ENCODE results near the gene ELOVL1. TPM values are rescaled to one million over a fixed set of nuclear protein-coding genes. Genes with fewer than 3 reads are reported as not detected.
"Not testable (repeated sequence)": the region's sequence is repeated elsewhere in the genome, so short reads cannot be mapped to it uniquely, and the experiment has no call there.

The ELOVL1 gene
- total and polyA plus RNA-seq, 8 donors, result 64.9 to 144 (median 80.8) TPM

- Histone ChIP-seq H3K4me1 (no peaks in the 10 kb centered on the region), H3K9me3 (no peaks in the 10 kb centered on the region), H3K36me3 (peaks cover 0 to 67% of the 10 kb centered on the region in 2 donors), H3K27me3 (no peaks in the 10 kb centered on the region), H3K27ac (no peak overlapping the region), H3K4me3 (no peak overlapping the region)
- DNase-seq (no peak), ATAC-seq (no peak)
- TF ChIP-seq, protein P1, sequence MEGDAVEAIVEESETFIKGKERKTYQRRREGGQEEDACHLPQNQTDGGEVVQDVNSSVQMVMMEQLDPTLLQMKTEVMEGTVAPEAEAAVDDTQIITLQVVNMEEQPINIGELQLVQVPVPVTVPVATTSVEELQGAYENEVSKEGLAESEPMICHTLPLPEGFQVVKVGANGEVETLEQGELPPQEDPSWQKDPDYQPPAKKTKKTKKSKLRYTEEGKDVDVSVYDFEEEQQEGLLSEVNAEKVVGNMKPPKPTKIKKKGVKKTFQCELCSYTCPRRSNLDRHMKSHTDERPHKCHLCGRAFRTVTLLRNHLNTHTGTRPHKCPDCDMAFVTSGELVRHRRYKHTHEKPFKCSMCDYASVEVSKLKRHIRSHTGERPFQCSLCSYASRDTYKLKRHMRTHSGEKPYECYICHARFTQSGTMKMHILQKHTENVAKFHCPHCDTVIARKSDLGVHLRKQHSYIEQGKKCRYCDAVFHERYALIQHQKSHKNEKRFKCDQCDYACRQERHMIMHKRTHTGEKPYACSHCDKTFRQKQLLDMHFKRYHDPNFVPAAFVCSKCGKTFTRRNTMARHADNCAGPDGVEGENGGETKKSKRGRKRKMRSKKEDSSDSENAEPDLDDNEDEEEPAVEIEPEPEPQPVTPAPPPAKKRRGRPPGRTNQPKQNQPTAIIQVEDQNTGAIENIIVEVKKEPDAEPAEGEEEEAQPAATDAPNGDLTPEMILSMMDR (IDR thresholded peaks at IDR 0.05), result no peak
- intact Hi-C loops (cut with DNase I), result loop anchor here (10.0 kb wide), 1 partner anchor 176 kb away; no protein-coding TSS in a partner anchor
Measured at GRCh38 chr1:43410571-43410970, 42.8 kb upstream of the ELOVL1 start.

- Histone ChIP-seq H3K27me3 (no peaks in the 10 kb centered on the region), H3K4me3 (no peak overlapping the region), H3K4me1 (no peaks in the 10 kb centered on the region), H3K36me3 (peaks cover 0 to 80% of the 10 kb centered on the region in 2 donors), H3K27ac (no peak overlapping the region), H3K9me3 (no peaks in the 10 kb centered on the region)
- ATAC-seq, result no peak
- intact Hi-C loops (cut with DNase I), result no loop called here
- no peak for DNase-seq
- TF ChIP-seq, protein P1 (IDR thresholded peaks at IDR 0.05), result no peak
Measured at GRCh38 chr1:43405876-43406234, 38.0 kb upstream of the ELOVL1 start.

- ATAC-seq, result no peak
- Histone ChIP-seq H3K4me3 (no peak overlapping the region), H3K4me1 (no peaks in the 10 kb centered on the region), H3K27ac (no peak overlapping the region), H3K9me3 (no peaks in the 10 kb centered on the region), H3K36me3 (peaks cover 0 to 77% of the 10 kb centered on the region in 2 donors), H3K27me3 (no peaks in the 10 kb centered on the region)
- intact Hi-C loops (cut with DNase I), result no loop called here
- TF ChIP-seq, protein P1 (IDR thresholded peaks at IDR 0.05), result no peak
- no peak for DNase-seq
Measured at GRCh38 chr1:43405219-43405875, 37.5 kb upstream of the ELOVL1 start.

DNA sequence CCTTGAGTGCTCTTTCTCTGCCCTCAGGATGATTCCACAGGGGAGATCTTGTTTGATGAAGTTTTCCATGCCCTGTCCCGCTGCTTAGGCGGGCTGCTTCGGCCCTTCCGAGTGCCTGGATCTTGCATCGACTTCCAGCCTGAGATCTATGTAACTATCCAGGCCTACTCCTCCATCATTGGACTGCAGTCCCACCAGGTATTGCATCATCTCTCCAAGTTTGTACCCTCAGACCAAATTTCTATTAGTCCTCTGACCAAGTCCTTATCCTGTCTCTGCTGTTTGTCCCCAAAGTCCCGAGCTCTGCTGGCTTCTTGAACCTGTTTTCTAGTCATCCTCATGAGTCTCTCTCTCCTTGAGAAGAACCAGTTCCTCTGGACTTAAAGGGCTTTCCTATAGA is 36.5 kb upstream of the ELOVL1 start:
- Histone ChIP-seq H3K9me3 (no peaks in the 10 kb centered on the region), H3K27me3 (no peaks in the 10 kb centered on the region), H3K36me3 (peaks cover 0 to 67% of the 10 kb centered on the region in 2 donors), H3K4me3 (no peak overlapping the region), H3K4me1 (no peaks in the 10 kb centered on the region), H3K27ac (no peak overlapping the region)
- ATAC-seq, result no peak
- intact Hi-C loops (cut with DNase I), result no loop called here
- TF ChIP-seq, protein P1 (IDR thresholded peaks at IDR 0.05), result no peak
- no peak for DNase-seq

DNA sequence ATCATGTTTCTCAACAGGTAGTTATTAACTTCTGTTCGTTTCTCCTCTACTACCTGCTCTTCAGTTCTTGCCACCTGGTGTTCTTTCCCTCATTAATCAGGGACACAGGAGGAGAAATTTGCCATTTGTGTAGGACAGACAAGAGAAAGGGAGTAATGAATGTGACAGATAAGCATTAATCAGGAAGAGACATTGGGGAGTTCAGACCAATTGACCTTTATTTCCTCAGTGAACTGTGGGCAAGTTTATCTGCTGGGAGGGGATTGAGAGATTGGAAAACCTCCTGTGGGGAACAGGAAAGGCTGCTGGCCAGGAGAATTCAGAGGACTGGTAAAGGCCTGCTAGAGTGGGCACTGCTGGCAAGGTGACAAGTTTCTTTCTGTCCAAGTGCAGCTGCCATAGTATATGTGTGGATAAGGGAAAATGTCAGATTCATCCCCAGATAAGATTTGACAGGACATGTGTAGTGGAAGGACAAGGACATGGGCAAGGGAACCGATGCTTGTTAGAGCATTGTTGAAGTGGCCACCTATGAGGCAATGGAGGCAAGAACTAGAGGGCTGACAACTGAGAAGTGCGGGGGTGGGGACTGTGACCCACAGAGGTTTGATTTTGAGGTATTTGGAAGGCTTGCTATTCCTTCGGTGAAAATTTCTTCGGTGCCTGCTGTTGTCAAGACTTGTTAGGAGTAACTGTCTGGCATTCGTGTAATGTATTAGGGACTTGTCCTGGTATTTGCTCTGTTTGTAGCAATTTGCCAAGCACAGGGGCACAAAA is 34.5 kb upstream of the ELOVL1 start:
- intact Hi-C loops (cut with DNase I), result no loop called here
- H3K27me3 ChIP-seq, result no peaks in the 10 kb centered on the region
- H3K9me3 ChIP-seq, result no peaks in the 10 kb centered on the region
- peaks cover 0 to 49% of the 10 kb centered on the region in 2 donors for H3K36me3 ChIP-seq
- TF ChIP-seq, protein P1 (IDR thresholded peaks at IDR 0.05), result no peak
- H3K27ac ChIP-seq, result no peak overlapping the region
- no peak for DNase-seq
- H3K4me3 ChIP-seq, result no peak overlapping the region
- no peaks in the 10 kb centered on the region for H3K4me1 ChIP-seq
- ATAC-seq, result no peak

DNA sequence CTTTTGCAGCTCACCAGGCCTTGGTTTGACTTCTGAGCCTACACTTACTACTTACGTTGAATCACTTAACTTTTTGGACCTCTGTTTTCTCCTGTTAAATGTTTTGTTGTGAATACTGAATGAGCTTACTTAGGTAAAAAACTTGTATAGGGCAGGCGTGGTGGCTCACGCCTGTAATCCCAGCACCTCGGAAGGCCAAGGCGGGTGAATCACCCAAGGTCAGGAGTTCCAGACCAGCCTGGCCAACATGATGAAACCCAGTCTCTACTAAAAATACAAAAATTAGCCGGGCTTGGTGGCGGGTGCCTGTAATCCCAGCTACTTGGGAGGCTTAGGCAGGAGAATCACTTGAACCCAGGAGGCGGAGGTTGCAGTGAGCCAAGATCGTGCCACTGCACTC is 32.6 kb upstream of the ELOVL1 start:
- H3K4me3 ChIP-seq; H3K27ac ChIP-seq; ATAC-seq; H3K4me1 ChIP-seq; DNase-seq; H3K9me3 ChIP-seq; H3K27me3 ChIP-seq; intact Hi-C loops (cut with DNase I): not testable (repeated sequence)
- H3K36me3 ChIP-seq, result peaks cover 0 to 32% of the 10 kb centered on the region in 2 donors
